HPDE6-E6E7 (cell line): ENCODE data around the gene ATP6V0A4.
"Not testable (repeated sequence)": the region's sequence is repeated elsewhere in the genome, so short reads cannot be mapped to it uniquely, and the experiment has no call there.

Experiments
- DNase-seq: peaks from one replicate; pipeline ENCODE4 v3.0.0; 2011; ENCODE audit warnings: missing footprints; ENCODE audit errors: extremely low spot score

ATP6V0A4 gene

GRCh38 chr7:138804618-138805017 is 6.6 kb upstream of the ATP6V0A4 start:
- DNase-seq = no peak

DNA sequence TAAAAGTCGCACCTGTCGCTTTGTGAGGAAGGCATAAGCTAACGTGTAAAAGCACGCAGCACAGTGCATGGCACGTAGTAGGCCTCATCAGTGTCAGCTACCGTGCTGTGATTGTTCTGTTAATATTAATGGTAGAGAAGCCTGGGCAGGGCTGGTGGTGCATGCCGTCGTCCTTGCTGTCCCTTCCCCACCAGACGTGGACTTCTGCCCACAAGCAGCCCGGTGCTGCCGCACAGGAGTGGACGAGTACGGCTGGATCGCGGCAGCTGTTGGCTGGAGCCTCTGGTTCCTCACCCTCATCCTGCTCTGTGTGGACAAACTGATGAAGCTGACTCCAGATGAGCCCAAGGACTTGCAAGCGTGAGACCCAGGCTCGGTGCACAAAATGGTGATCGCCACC is 4.7 kb upstream of the ATP6V0A4 start:
- no peak for DNase-seq

GRCh38 chr7:138801256-138801655 is 3.3 kb upstream of the ATP6V0A4 start:
- DNase-seq = no peak

DNA sequence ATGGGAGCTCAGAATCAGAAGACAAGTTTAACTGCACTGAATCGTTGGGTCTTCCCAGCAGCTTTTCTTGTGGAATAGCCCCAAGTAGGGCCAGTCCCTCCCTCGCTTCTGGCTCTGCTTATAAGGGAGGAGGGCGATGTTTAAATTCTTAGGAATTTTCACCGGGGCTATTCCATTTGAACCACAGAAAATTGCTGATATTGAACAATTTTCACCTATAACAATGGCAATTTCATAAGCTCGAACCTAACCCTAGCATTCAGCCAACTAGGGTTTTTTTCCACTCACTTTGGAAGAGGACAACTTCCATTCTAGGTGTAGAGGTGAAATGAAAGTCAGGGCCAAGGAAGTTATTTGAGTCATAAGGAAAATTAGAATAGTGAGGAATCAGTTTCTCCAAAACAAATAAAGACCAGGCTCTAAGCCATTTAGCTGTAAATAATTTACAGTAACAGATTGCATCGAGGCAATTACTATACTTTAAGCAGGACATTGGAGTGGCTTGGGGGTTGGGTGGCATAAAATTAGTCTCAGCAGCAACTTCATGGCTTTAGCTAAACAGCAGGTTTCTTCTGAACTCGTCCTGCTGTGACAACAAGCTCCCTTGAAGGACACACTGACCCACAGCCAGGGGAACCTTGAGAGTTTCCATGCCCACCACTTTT is 1.5 kb upstream of the ATP6V0A4 start:
- no peak for DNase-seq

DNA sequence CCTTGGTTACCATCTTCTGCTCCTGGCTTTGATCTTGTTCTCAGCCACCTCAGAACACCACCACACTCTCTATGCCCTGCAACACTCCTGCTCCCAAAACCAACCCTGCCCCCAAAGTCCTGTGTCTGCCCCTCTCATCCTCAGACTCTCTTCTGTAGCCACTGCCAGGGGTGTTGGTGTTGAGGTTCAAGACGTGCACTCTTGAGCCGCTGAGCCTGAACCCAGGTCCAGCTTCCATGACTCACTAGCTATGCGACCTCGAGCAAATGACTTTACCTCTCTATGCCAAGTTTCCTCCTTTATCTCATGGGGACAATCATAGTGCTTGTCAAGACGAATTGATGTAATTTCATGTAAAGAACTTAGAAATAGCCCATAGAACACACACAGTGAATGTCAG is 840 bp upstream of the ATP6V0A4 start:
- DNase-seq = no peak

GRCh38 chr7:138797046-138797445 is 950 bp downstream of the ATP6V0A4 start:
- DNase-seq = not testable (repeated sequence)

DNA sequence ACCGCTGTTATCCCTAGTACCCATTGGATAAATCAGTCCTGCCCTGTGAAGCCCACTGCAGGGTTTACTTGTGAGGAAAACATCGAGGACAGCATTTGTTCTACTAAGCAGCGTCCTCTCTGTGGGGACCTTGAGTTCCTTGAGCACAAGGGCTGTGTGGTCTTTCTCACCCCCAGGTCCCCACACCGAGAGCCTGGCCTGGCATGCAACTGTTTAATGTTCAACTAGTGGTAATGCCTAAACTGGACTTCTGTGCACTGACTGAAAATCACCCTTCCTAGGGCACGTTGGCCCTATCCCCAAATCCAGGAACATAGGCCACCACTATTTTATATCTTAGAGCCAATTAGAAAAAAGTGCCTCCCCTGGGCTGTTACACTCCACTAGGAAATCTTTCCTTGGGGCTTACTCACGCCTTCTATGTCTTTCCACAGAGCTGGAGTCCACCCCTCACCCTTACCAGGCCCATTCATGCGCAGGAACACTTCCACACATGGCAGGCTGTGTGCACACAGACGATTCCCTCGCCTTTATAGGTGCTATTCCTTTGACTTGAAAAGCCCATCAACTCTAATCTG is 1.9 kb downstream of the ATP6V0A4 start:
- no peak for DNase-seq

DNA sequence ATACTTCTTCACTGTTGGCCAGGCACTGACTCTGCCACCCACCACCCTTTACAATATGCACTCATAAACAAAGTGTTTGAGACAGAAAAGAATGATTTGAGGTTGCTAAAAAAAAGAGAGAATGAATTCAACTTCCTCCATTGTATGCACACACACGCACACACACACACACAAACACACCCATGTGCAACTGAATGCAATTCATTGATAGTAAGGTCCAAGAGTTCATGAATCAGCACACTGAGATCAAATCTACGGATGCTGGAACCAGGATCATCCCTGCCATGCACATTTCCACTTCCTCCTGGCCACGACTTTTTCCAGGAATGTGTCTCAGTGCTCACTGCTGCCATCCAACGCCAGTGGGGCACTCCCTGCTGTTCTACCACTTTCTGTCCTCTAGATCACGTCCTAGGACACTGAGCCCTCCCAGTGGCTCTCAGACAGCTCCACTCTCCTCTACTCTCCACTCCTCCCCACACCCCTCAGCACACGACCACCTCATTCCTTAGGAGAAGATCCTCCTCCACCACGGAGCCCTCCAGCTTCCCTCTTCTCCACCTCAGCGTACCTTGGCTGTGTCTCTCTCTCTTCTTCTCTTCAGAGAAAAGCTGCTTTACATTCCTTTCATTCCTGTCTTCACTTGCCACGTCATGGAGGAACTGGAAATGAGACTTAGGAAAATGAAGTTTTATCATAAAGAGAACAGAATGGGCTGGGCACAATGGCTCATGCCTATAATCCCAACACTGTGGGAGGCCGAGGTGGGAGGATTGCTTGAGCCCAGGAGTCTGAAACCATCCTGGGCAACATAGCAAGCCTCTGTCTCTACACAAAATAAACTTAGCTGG is 12.2 kb downstream of the ATP6V0A4 start:
- no peak for DNase-seq

- no peak for DNase-seq
These were observed 13.3 kb downstream of the ATP6V0A4 start for GRCh38 chr7:138784692-138785091.

DNA sequence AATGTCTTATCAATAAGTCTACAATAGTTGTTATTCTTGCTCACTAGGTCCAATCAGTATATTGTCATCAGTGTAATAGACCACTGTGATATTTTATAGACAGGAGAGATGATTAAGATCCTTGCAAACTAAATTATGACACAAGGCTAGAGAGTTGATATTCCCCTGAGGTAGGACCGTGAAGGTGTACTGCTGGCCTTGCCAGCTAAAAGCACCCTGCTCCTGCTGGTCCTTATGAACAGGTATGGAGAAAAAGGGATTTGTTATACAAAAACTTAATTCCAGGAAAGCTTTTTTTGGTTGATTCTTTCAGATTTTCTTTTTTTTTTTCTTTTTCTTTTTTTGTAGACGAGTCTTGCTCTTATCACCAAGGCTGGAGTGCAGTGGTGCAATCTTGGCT is 17.0 kb downstream of the ATP6V0A4 start:
- DNase-seq = no peak

GRCh38 chr7:138776166-138776833 is 21.7 kb downstream of the ATP6V0A4 start:
- no peak for DNase-seq

GRCh38 chr7:138773817-138774216 is 24.2 kb downstream of the ATP6V0A4 start:
- DNase-seq = no peak

DNA sequence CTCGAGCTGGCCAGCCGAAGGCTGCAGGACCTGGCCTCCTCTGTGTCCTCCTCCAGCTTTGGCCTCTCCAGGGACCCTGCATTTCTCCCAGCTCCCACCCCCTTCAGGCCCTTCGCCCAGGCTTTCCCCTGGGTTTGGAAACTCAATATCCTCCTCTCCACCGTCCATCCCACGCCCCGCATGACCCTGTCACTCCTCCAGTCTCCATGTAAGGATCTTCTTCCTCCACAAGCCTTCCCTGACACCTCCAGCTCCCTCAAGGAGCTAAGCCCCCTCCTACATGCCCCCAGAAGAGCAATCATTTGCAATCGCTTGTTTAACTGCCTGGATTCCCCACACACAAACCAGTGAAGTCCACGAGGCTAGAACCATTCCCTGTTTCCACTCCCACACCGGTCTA is 24.8 kb downstream of the ATP6V0A4 start:
- no peak for DNase-seq

DNA sequence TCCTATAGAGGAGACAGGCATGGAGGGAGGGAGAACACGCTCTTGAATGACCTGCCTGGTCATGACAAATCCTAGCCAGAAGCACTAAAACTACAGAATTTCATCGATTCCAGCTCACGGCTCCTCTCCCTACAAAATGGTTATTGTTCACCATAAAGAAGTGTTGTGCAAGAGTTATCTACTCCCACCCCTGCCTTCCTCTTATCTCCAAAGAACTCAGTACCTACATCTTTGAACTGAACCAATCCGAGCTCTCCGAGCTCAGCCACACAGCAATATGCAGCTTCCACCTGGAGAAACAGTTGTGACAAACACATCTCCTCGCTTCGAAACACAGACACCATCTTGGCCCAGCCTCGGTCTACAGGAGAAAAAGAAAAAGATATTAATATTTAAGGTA is 27.1 kb downstream of the ATP6V0A4 start:
- DNase-seq = no peak

GRCh38 chr7:138768241-138768640 is 29.8 kb downstream of the ATP6V0A4 start:
- DNase-seq = no peak

- DNase-seq = no peak
These were observed 41.3 kb downstream of the ATP6V0A4 start for GRCh38 chr7:138756591-138757242.

GRCh38 chr7:138755842-138756590 is 42.0 kb downstream of the ATP6V0A4 start:
- DNase-seq = no peak

- no peak for DNase-seq
These were observed 42.7 kb downstream of the ATP6V0A4 start for GRCh38 chr7:138755331-138755747.

GRCh38 chr7:138753610-138754009 is 44.4 kb downstream of the ATP6V0A4 start:
- DNase-seq = no peak

GRCh38 chr7:138753150-138753518 is 44.9 kb downstream of the ATP6V0A4 start:
- DNase-seq = no peak

DNA sequence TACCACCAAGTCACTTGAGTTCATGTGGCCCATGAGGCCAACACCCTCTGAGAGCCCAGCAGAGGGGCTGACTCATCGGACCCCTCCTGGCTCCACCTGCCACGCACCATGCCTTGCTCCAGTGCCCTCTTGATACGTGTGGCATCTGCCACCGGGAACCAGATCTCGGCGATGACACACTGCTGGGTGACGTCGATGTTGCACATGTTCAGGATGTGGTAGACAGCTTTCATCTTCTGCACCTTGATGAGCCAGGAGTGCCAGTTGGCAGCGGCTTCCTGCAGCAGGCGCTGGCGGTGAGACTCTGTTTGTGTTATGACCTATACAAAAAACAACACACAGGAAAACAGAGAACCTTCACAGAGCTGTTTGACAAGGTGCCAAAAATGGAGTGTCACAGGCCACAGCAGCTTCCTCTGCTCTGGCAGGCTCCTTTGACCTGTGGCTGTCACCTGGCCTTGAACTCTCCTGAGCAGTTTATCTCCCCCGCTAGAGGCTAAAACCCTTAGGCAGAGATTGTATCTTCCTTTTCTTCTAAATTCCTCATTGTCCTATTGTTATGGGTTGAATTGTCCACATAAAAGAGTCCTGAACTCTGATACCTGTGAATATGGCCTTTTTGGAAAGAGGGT is 45.4 kb downstream of the ATP6V0A4 start:
- DNase-seq = peak; percentile 5
